Kidney (tissue), 14 donors: ENCODE results near the gene LIME1. TPM values are rescaled to one million over a fixed set of nuclear protein-coding genes. Genes with fewer than 3 reads are reported as not detected.

Experiments
- DNase-seq, 5 donors: peaks; one replicate each; pipeline ENCODE4 v3.0.0-alpha.2; 2013 to 2020
- FAIRE-seq: peaks from 2 replicates; lab custom pipeline; 2012; peaks lifted over from hg19 to GRCh38; lab: Jason Lieb, UNC
- H3K27ac ChIP-seq, 2 donors: one replicate each; pipeline ENCODE4 v1.7.0; 2013; ENCODE audit warnings: low read depth in 2 of 2, low read length in 2 of 2, inconsistent platforms in 1 of 2
- H3K27me3 ChIP-seq: one replicate; pipeline ENCODE4 v1.7.1; 2013; ENCODE audit warnings: low read length, inconsistent platforms; ENCODE audit not compliant: control insufficient read depth, insufficient read depth
- H3K36me3 ChIP-seq, 3 donors: one replicate each; pipeline versions ENCODE4 v1.7.0 to v1.7.1; 2013; ENCODE audit warnings: low read length in 3 of 3, control low read depth in 1 of 3, inconsistent platforms in 1 of 3; ENCODE audit not compliant: insufficient read depth in 3 of 3, control insufficient read depth in 2 of 3
- H3K4me1 ChIP-seq, 3 donors: one replicate each; pipeline versions ENCODE4 v1.7.0 to v1.7.1; 2013; ENCODE audit warnings: low read length in 3 of 3, inconsistent platforms in 1 of 3, low read depth in 1 of 3; ENCODE audit not compliant: control insufficient read depth in 2 of 3, insufficient read depth in 2 of 3
- H3K4me3 ChIP-seq, 3 donors: one replicate each; pipeline versions ENCODE4 v1.7.0 to v1.8.1; 2013; ENCODE audit warnings: low read length in 3 of 3, control low read depth in 1 of 3, inconsistent platforms in 1 of 3
- H3K9ac ChIP-seq, 3 donors: one replicate each; pipeline versions ENCODE4 v1.7.0 to v1.7.1; 2013; ENCODE audit warnings: low read length in 3 of 3, control low read depth in 1 of 3, inconsistent platforms in 1 of 3
- H3K9me3 ChIP-seq, 3 donors: one replicate each; pipeline versions ENCODE4 v1.7.0 to v1.7.1; 2013; ENCODE audit warnings: low read length in 3 of 3, control low read depth in 1 of 3, inconsistent platforms in 1 of 3; ENCODE audit not compliant: control insufficient read depth in 2 of 3, insufficient read depth in 1 of 3
- CTCF ChIP-seq: IDR thresholded peaks from 3 replicates; pipeline ENCODE4 v1.5.1; 2012; ENCODE audit warnings: mild to moderate bottlenecking, moderate library complexity, borderline replicate concordance; ENCODE audit not compliant: insufficient read depth; ENCODE audit errors: extremely low read depth
- intact Hi-C: fragments of 100-400 bp; cut with DNase I; formaldehyde crosslinking; loops from one replicate; pipeline ENCODE4 v1.11.1; 2022
- polyA plus RNA-seq: library from polyadenylated mRNA; stranded (reverse); fragments of 350-450 nt; fragmentation: Illumina TruSeq; extraction: RNeasy Lipid Tissue Mini Kit (QIAGEN cat#74804); gene quantifications from one replicate; pipeline ENCODE4 v1.2.3, GENCODE V29; 2014; ENCODE audit warnings: low read depth, low replicate concordance; ENCODE audit not compliant: insufficient read depth
- total RNA-seq: library from RNA; stranded (reverse); fragmentation: NEBNext Ultra II Directional; extraction: Animal tissue kit (Norgen Biotek cat#: 25700); gene quantifications from one replicate; pipeline ENCODE4 v1.2.1, GENCODE V29; 2021
- donor health status: control.
- donor health status: control.
- donor health status: control.
- donor health status: control.
- donor health status: control.
- donor health status: DM: yes; HTN: yes; CAD: no.
- donor health status: Normal renal cell carcinoma (clear cell type).

The LIME1 gene
- total and polyA plus RNA-seq, 2 donors from 2014 or later, result 12.1 to 114 TPM

DNA sequence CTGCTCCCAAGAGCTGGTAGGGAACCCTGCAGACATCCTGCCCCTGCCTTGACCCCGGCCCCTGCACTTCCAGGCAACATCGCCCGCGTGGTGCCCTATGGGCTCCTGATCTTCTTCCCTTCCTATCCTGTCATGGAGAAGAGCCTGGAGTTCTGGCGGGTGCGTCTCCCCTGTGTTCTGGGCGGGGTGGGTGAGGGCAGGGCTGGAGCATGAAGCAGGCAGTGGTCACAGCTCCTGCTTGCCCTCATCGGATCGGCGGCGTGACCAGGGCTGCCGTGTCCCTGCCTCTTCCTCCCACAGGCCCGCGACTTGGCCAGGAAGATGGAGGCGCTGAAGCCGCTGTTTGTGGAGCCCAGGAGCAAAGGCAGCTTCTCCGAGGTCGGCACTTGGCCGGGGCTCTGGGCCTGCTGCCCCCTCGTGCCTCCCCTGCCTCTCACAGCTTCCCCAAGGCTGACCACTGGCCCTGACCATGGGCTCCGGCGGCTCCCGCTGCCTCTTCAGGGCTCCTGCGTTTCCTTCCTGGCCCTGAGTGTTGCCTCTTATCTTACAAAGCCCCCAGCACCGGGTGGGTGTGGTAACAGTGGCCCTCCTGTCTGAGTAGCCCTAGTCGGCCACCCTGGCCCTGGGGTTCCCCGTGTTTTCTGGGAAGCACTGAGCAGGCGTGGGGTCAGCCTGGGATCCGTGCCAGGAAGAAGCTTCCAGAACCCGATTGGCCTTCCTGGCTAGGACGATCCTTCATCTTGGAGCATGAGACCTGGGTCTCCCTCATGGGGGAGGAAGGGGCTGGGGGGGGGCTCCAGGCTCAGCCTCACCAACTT lies 48.0 kb upstream of the LIME1 start:
- H3K9me3 ChIP-seq, result no peaks in the 10 kb centered on the region
- no peaks in the 10 kb centered on the region for H3K36me3 ChIP-seq
- intact Hi-C loops, result no loop called here
- DNase-seq (peak in 1 of 5 donors; percentile 79), FAIRE-seq (no peak)
- no peaks in the 10 kb centered on the region for H3K27me3 ChIP-seq
- peak overlapping the region; percentile 92 for H3K27ac ChIP-seq
- no peak for TF ChIP-seq CTCF
- peaks cover 0 to 21% (median 5%) of the 10 kb centered on the region in 3 donors for H3K4me1 ChIP-seq
- no peak overlapping the region for H3K9ac ChIP-seq
- no peak overlapping the region for H3K4me3 ChIP-seq

DNA sequence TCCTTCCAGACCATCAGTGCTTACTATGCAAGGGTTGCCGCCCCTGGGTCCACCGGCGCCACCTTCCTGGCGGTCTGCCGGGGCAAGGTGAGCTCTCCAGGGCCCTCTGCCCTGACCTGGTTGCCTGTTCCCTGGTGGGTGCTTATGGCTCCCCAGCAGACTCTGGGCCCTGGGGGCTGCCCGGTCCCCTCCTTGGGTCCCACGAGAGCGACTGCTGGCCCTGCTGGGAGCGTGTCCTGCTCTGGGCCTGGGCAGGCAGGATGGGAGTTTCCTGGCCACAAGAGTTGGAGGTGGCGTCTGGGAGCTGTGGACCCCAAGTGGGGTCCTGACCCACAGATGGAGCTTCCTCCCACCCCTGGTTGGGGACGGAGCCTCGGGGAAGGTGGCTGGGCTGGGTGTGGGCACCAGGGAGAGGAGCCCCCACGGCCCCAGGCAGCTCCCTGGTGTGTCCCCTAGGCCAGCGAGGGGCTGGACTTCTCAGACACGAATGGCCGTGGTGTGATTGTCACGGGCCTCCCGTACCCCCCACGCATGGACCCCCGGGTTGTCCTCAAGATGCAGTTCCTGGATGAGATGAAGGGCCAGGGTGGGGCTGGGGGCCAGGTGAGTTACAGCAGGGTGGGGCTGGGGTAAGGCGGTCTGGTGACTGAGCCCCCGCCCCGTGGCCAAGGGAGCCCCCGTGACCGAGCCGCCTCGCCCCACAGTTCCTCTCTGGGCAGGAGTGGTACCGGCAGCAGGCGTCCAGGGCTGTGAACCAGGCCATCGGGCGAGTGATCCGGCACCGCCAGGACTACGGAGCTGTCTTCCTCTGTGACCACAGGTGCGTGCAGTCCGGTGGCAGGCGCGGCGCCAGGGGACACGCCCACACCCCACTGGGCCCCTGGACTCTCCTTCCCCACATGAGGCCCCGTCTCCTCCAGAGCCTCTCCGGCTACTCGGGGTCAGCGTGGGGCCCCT lies 47.1 kb upstream of the LIME1 start:
- intact Hi-C loops, result no loop called here
- Histone ChIP-seq H3K4me1 (peaks cover 0 to 21% (median 5%) of the 10 kb centered on the region in 3 donors), H3K27me3 (no peaks in the 10 kb centered on the region), H3K4me3 (no peak overlapping the region), H3K27ac (peak overlapping the region; percentile 92), H3K9ac (no peak overlapping the region), H3K9me3 (no peaks in the 10 kb centered on the region), H3K36me3 (no peaks in the 10 kb centered on the region)
- no peak for FAIRE-seq
- TF ChIP-seq CTCF, result no peak
- peak in 1 of 5 donors; percentile 82 for DNase-seq

DNA sequence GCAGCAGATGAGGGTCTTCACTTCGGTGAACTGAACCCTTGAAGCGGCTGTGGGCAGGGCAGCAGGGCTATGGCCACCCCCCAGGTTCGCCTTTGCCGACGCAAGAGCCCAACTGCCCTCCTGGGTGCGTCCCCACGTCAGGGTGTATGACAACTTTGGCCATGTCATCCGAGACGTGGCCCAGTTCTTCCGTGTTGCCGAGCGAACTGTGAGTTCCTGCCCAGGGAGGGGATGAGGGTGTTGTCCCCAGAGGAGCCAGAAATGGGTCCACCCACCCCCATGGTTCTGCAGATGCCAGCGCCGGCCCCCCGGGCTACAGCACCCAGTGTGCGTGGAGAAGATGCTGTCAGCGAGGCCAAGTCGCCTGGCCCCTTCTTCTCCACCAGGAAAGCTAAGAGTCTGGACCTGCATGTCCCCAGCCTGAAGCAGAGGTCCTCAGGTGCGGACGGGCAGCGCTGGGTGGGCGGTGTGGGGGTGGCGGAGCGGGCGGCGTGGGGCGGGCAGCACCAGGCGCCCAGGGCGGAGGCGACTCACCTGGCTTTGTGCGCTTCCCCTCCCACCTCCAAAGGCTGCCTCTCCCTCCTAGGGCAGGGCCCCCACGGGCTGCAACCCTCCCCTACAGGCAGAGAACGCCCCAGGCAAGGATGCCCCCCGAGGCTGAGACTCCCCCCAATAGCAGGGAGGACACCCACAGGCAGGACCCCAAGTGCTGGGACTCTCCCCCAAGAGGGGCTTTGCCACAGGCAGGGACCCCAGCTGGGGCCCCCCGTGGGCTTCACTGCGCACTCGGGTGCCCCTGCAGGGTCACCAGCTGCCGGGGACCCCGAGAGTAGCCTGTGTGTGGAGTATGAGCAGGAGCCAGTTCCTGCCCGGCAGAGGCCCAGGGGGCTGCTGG lies 46.2 kb upstream of the LIME1 start:
- Histone ChIP-seq H3K27ac (no peak overlapping the region), H3K9ac (no peak overlapping the region), H3K27me3 (no peaks in the 10 kb centered on the region), H3K9me3 (no peaks in the 10 kb centered on the region), H3K36me3 (no peaks in the 10 kb centered on the region), H3K4me1 (peaks cover 0 to 21% (median 5%) of the 10 kb centered on the region in 3 donors), H3K4me3 (no peak overlapping the region)
- TF ChIP-seq CTCF, result no peak
- DNase-seq (peak in 1 of 5 donors; percentile 77), FAIRE-seq (no peak)
- intact Hi-C loops, result no loop called here
